ENCODE data around the gene SLC10A6.
"Not testable (repeated sequence)": the region's sequence is repeated elsewhere in the genome, so short reads cannot be mapped to it uniquely, and the experiment has no call there.

Gene SLC10A6

GRCh38 chr4:86848732-86849619, at the start of gene SLC10A6:
SLC10A6 (minus strand) TSS chr4:86849384; CDS start chr4:86849115, 269 bp downstream.
- no peak for DNase-seq (ENCODE audit: low spot score)

GRCh38 chr4:86898562-86898961, 49.4 kb upstream of the SLC10A6 start:
- DNase-seq (ENCODE audit: low spot score): no peak

GRCh38 chr4:86896596-86896995, 47.4 kb upstream of the SLC10A6 start:
- DNase-seq (ENCODE audit: low spot score): no peak

GRCh38 chr4:86895692-86896488, 46.7 kb upstream of the SLC10A6 start:
- peak; percentile 80 for DNase-seq (ENCODE audit: low spot score)

GRCh38 chr4:86894455-86894854, 45.3 kb upstream of the SLC10A6 start:
- peak; percentile 58 for DNase-seq (ENCODE audit: low spot score)

GRCh38 chr4:86893136-86893535, 44.0 kb upstream of the SLC10A6 start:
- DNase-seq (ENCODE audit: low spot score): no peak

- no peak for DNase-seq (ENCODE audit: low spot score)
Measured at GRCh38 chr4:86892636-86892960, 43.4 kb upstream of the SLC10A6 start.

- DNase-seq (ENCODE audit: low spot score): peak; percentile 86
Measured at GRCh38 chr4:86891762-86892635, 42.8 kb upstream of the SLC10A6 start, which contains the start of gene C4orf36. C4orf36 (minus strand) TSS chr4:86892422; CDS start chr4:86891520, 902 bp downstream.

- no peak for DNase-seq (ENCODE audit: low spot score)
Measured at GRCh38 chr4:86890790-86891189, 41.6 kb upstream of the SLC10A6 start.

- no peak for DNase-seq (ENCODE audit: low spot score)
Measured at GRCh38 chr4:86879641-86880040, 30.5 kb upstream of the SLC10A6 start.

- no peak for DNase-seq (ENCODE audit: low spot score)
Measured at GRCh38 chr4:86878640-86879039, 29.5 kb upstream of the SLC10A6 start.

- no peak for DNase-seq (ENCODE audit: low spot score)
Measured at GRCh38 chr4:86876894-86877685, 27.9 kb upstream of the SLC10A6 start.

- not testable (repeated sequence) for DNase-seq (ENCODE audit: low spot score)
Measured at GRCh38 chr4:86875436-86875835, 26.3 kb upstream of the SLC10A6 start.

- no peak for DNase-seq (ENCODE audit: low spot score)
Measured at GRCh38 chr4:86872135-86872534, 23.0 kb upstream of the SLC10A6 start.

GRCh38 chr4:86870442-86871069, 21.4 kb upstream of the SLC10A6 start:
- DNase-seq (ENCODE audit: low spot score): no peak

- no peak for DNase-seq (ENCODE audit: low spot score)
Measured at GRCh38 chr4:86857341-86858052, 8.3 kb upstream of the SLC10A6 start.

- DNase-seq (ENCODE audit: low spot score): no peak
Measured at GRCh38 chr4:86856896-86857295, 7.7 kb upstream of the SLC10A6 start.

GRCh38 chr4:86855572-86855971, 6.4 kb upstream of the SLC10A6 start:
- peak; percentile 60 for DNase-seq (ENCODE audit: low spot score)

GRCh38 chr4:86853209-86853608, 4.0 kb upstream of the SLC10A6 start:
- no peak for DNase-seq (ENCODE audit: low spot score)

GRCh38 chr4:86848136-86848535, 1.0 kb downstream of the SLC10A6 start:
- no peak for DNase-seq (ENCODE audit: low spot score)

All from LoVo (cell line).